Lower leg skin (tissue), 3 donors: Measurements from ENCODE around the gene OR10H5.

Experiments used
- POLR2A ChIP-seq, 2 donors: fragments of 450-650 bp; IDR thresholded peaks; one replicate each; pipeline ENCODE4 v1.6.1; 2016 to 2017; ENCODE audit warnings: antibody characterized with exemption in 2 of 2, mild to moderate bottlenecking in 1 of 2, moderate library complexity in 1 of 2
- TF ChIP-seq, protein P1 (sequence below), 3 donors: fragments of 450-650 bp; IDR thresholded peaks; one replicate each; pipeline ENCODE4 v1.5.1; 2016; ENCODE audit warnings: antibody characterized with exemption in 3 of 3, mild to moderate bottlenecking in 3 of 3, moderate library complexity in 2 of 3

DNA sequence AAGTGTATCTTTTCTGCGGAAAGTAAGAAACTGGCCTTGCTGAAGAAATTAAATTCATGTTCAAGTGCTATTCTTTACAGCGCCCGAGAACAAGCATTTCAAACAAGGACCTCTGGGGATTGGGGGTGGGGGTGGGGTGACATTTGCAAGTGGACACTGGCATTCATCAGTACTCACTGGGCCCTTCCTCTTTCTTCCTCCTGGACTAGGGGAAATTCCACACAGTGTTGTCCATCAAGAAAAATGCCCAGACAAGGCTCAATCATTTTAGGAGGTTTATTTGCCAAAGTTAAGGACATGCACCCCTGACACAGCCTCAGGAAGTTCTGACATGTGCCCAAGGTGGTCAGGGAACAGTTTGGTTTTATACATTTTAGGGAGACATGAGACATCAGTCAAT lies 50.9 kb downstream of the OR10H5 start:
- TF ChIP-seq POLR2A (IDR thresholded peaks at IDR 0.05) = no peak
- TF ChIP-seq, protein P1, sequence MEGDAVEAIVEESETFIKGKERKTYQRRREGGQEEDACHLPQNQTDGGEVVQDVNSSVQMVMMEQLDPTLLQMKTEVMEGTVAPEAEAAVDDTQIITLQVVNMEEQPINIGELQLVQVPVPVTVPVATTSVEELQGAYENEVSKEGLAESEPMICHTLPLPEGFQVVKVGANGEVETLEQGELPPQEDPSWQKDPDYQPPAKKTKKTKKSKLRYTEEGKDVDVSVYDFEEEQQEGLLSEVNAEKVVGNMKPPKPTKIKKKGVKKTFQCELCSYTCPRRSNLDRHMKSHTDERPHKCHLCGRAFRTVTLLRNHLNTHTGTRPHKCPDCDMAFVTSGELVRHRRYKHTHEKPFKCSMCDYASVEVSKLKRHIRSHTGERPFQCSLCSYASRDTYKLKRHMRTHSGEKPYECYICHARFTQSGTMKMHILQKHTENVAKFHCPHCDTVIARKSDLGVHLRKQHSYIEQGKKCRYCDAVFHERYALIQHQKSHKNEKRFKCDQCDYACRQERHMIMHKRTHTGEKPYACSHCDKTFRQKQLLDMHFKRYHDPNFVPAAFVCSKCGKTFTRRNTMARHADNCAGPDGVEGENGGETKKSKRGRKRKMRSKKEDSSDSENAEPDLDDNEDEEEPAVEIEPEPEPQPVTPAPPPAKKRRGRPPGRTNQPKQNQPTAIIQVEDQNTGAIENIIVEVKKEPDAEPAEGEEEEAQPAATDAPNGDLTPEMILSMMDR (IDR thresholded peaks at IDR 0.05) = no peak
